Retinal pigment epithelial cell (primary cell): ENCODE data around the gene ALDH3B1.

Source experiments
- DNase-seq: peaks from one replicate; pipeline ENCODE4 v3.0.0-alpha.2; 2010; ENCODE audit warnings: low read depth
- H3K4me3 ChIP-seq: 2 replicates; pipeline ENCODE4 v1.5.1; 2011; ENCODE audit warnings: mild to moderate bottlenecking, low read length, control low read depth, moderate library complexity
- TF ChIP-seq, protein P1 (sequence below): conservative IDR thresholded peaks from 2 replicates; pipeline ENCODE4 v1.5.1; 2011; ENCODE audit warnings: low read depth, low read length, control low read depth, inconsistent platforms

ALDH3B1 gene

DNA sequence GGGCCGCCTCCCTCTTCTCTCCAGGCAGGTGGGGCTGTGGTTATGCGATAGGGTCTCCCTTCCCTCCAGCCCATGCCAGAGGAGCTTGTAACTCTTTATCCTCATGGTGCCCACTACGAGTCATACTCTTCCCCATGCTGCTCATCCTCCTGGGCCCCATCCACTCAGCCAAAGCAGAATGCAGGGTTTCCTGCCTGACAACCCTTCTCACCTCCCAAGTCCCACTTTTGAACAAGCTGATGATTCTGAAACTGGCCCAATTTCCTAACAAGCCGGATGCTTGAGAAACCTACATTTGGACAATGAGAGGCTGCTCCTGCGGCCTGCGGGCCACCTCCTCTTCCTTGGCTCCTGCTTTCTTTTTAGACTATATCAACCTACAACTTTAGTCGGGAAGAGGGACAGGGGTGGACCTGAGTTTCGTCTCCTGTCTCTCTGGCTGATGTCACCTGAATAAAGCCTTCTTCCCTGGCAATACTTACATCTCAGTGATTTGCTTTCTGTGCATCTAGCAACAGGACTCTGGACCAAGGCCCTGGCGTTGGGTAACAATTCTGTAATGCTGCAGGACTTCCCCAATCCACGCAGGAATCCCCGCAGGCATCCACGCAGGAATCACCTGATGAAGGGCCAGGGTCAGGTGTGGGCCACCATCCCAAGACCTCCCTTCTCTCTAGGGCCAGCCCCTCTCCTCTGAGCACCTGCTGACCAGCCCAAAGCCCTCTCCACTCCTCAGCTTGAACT is 18.8 kb downstream of the ALDH3B1 start:
- no peak for DNase-seq
- TF ChIP-seq, protein P1, sequence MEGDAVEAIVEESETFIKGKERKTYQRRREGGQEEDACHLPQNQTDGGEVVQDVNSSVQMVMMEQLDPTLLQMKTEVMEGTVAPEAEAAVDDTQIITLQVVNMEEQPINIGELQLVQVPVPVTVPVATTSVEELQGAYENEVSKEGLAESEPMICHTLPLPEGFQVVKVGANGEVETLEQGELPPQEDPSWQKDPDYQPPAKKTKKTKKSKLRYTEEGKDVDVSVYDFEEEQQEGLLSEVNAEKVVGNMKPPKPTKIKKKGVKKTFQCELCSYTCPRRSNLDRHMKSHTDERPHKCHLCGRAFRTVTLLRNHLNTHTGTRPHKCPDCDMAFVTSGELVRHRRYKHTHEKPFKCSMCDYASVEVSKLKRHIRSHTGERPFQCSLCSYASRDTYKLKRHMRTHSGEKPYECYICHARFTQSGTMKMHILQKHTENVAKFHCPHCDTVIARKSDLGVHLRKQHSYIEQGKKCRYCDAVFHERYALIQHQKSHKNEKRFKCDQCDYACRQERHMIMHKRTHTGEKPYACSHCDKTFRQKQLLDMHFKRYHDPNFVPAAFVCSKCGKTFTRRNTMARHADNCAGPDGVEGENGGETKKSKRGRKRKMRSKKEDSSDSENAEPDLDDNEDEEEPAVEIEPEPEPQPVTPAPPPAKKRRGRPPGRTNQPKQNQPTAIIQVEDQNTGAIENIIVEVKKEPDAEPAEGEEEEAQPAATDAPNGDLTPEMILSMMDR, result no peak
- H3K4me3 ChIP-seq, result no peak overlapping the region

DNA sequence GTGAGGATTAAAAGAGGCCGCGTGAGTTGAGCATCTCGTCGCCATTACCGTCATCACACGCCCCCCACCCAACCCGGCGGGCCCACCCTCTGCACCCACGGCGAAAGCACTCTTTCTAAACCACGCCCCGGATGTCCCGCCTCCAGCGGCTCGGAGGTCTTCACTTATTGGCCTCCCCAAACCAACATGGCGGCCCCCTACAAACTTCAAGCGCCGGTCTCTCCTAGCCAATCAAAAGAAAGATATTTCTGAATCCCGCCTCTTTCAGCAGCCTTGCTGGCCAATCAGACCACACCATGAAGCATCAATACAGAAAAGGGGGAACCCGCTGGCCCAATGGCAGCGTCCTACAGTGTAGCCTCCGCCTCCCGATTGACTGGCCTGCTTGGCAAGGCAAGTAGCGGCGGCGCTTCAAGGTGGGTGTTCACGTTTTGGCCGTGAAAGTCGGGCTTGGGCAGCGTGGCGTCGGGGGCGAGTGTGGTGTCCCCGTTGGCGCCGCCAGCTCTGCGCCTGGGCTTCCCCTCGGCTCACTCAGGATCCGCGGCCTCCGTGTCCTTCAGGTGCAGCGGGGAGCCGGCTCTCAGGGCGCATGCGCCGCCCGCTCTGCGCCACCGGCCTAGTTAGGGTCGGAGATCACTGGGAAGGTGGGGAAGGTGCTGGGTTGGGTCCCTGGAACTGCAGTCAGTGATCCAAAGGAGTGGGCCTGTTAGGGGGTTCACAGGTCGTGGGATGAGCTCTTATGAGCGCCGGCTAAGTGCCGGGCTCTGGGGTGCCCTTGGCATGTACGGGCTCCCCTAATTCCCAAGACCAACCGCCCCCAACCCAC is 20.4 kb downstream of the ALDH3B1 start, which contains the start of gene NDUFS8:
Gene NDUFS8 (plus strand): TSS at position 364 of the 826 bp plus-strand sequence. CDS start 1,471 bp downstream, outside the sequence.
- TF ChIP-seq, protein P1, result no peak
- peak; percentile 97 for DNase-seq
- peak within 1 kb of the TSS; percentile 88 for H3K4me3 ChIP-seq

DNA sequence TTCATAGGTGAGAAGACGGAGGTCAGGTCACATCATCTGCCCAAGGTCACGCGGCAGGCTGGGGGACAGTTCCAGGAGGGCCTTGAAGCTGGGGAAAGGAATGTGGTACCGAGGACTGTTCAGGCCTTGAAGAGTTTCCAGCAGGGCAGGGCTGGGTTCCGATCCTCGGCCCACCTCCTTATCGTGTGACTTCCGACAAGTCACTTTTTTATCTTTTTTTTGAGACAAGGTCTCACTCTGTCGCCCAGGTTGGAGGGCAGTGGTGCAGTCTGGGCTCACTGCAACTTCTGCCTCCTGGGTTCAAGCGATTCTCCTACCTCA is 21.0 kb downstream of the ALDH3B1 start:
- TF ChIP-seq, protein P1, result no peak
- H3K4me3 ChIP-seq, result peak overlapping the region; percentile 88
- DNase-seq, result no peak

DNA sequence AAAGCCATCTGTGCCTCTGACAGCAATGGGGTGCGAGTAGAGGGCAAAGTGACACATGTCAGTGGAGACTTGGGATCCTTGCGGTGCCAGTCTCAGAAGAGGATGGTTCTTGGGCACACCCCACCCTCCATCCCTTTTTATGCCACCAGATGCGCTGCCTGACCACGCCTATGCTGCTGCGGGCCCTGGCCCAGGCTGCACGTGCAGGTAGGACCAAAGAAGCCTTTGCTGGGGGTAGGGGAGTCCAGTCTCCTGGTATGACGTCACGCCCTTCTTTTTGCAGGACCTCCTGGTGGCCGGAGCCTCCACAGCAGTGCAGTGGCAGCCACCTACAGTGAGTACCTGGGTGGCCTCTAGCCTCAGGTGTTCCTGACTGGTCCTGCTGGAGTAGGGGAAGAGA is 21.9 kb downstream of the ALDH3B1 start:
- H3K4me3 ChIP-seq, result no peak overlapping the region

DNA sequence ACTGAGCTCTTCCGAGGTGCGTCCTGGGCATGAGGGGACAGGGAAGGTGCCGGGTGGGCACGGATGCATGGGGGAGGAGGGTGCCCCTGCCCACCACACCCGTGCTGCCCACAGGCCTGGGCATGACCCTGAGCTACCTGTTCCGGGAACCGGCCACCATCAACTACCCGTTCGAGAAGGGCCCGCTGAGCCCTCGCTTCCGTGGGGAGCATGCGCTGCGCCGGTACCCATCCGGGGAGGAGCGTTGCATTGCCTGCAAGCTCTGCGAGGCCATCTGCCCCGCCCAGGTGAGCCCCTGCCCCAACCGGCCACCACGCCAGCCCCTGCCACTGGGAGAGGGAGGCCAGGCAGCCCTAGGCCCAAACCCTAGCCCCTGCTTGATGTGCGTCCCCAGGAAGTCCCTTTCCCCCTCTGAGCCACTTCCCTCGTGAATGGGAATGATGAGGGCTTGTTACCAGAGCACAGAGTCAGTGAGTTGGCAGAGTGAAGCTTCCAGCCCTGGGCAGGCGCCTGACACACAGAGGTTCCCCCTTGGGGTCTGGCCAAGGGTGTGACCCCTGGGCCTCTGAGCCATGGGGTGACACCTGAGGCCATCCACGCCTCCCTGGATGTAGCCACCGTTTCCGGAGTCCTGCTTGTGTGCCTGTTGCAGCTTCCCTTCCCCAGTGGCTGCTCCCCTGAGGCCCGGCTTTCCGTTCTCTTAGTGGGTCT is 23.0 kb downstream of the ALDH3B1 start:
- no peak for DNase-seq
- H3K4me3 ChIP-seq, result no peak overlapping the region
- TF ChIP-seq, protein P1, result no peak

More for the DNA sequence above, 21.9 kb downstream of the ALDH3B1 start:
- TF ChIP-seq, protein P1, result no peak
- DNase-seq, result no peak

DNA sequence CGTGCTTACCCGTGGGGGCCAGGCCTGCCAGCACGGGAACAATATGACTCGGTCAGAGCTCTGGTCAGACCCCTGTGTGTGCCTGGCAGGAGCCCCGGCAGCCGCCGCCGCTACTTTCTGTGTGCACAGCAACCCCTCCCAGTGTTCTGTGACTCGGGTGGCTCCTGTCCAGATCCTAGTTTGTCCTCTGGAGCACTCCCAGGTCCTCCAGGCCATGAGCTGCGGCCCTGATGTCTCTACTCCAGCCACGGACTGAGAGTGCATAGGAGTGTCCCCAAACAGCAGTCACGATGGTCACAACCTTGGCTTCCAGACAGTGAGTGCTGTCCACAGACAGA is 23.6 kb downstream of the ALDH3B1 start:
- H3K4me3 ChIP-seq, result no peak overlapping the region
- no peak for DNase-seq
- TF ChIP-seq, protein P1, result no peak
